ENCODE measurements around the gene WFDC1.

- TF ChIP-seq CTCF (conservative IDR thresholded peaks at IDR 0.05; ENCODE audit: low read length) (no peak), EZH2phosphoT487 (IDR thresholded peaks at IDR 0.05; ENCODE audit: borderline replicate concordance) (no peak)
These were observed 8.0 kb upstream of the WFDC1 start for GRCh38 chr16:84286578-84287240.
